Lung (tissue), 10 donors: ENCODE measurements around the gene DPY19L2. TPM values are rescaled to one million over a fixed set of nuclear protein-coding genes. Genes with fewer than 3 reads are reported as not detected.
"Not testable (repeated sequence)": the region's sequence is repeated elsewhere in the genome, so short reads cannot be mapped to it uniquely, and the experiment has no call there.

ENCODE experiments used
- ATAC-seq: fragments of 200-7000 bp; cut with Tn5 transposase; one replicate; pipeline ENCODE4 v1.9.1; 2020; ENCODE audit warnings: moderate number of reproducible peaks; ENCODE audit not compliant: insufficient read depth, low FRiP score
- DNase-seq, 3 donors: peaks; one replicate each; pipeline ENCODE4 v3.0.0-alpha.2; 2013 to 2017
- H3K27ac ChIP-seq, 2 donors: one replicate each; pipeline ENCODE4 v1.5.1; 2013; ENCODE audit warnings: mild to moderate bottlenecking in 2 of 2, moderate library complexity in 2 of 2, control low read depth in 1 of 2, inconsistent platforms in 1 of 2, low read depth in 1 of 2, low read length in 1 of 2
- H3K27me3 ChIP-seq, 3 donors: one replicate each; pipeline ENCODE4 v1.5.1; 2013; ENCODE audit warnings: low read length in 2 of 3; ENCODE audit not compliant: control insufficient read depth in 3 of 3, insufficient read depth in 3 of 3
- H3K36me3 ChIP-seq, 4 donors: one replicate each; pipeline ENCODE4 v1.5.1; 2013; ENCODE audit warnings: low read length in 4 of 4, mild to moderate bottlenecking in 1 of 4, moderate library complexity in 1 of 4; ENCODE audit not compliant: control insufficient read depth in 4 of 4, insufficient read depth in 4 of 4
- H3K4me1 ChIP-seq, 5 donors: one replicate each; pipeline ENCODE4 v1.5.1; 2013; ENCODE audit warnings: low read length in 5 of 5, mild to moderate bottlenecking in 2 of 5, moderate library complexity in 1 of 5; ENCODE audit not compliant: control insufficient read depth in 5 of 5, insufficient read depth in 5 of 5
- H3K4me3 ChIP-seq: one replicate; pipeline ENCODE4 v1.5.1; 2013; ENCODE audit warnings: mild to moderate bottlenecking, control low read depth, moderate library complexity
- H3K9ac ChIP-seq, 2 donors: one replicate each; pipeline ENCODE4 v1.5.1; 2013; ENCODE audit warnings: low read length in 2 of 2, control low read depth in 1 of 2; ENCODE audit not compliant: insufficient read depth in 1 of 2
- H3K9me3 ChIP-seq, 4 donors: one replicate each; pipeline ENCODE4 v1.5.1; 2013; ENCODE audit warnings: low read length in 3 of 4, mild to moderate bottlenecking in 1 of 4, moderate library complexity in 1 of 4; ENCODE audit not compliant: control insufficient read depth in 4 of 4, insufficient read depth in 3 of 4
- WGBS, 2 donors: extraction: QIAGEN DNeasy Blood & Tissue Kit; methylation state at CpG; one replicate each; pipeline ENCODE4 v1.1.7; 2013; 5-methylcytosine and 5-hydroxymethylcytosine counted together
- polyA plus RNA-seq, 2 donors: library from polyadenylated mRNA; stranded (reverse); fragments of 200-250 nt; gene quantifications; one replicate each; pipeline ENCODE4 v1.2.1, GENCODE V29; 2013
- total RNA-seq, 2 donors: library from RNA; depleted of rRNA in 1 of 2; stranded (reverse); fragments of >200 nt in 1 of 2; gene quantifications; one replicate each; pipeline ENCODE4 v1.2.1, GENCODE V29; 2014 to 2021
- donor health status: Bipolar disorder and iron deficiency.
- donor health status: healthy.
- donor health status: DM: yes; HTN: yes; CAD: no.

The DPY19L2 gene
- total and polyA plus RNA-seq, 4 donors: 0.56 to 14.8 (median 4.6) TPM

- H3K36me3 ChIP-seq, DNase-seq, ATAC-seq, H3K9me3 ChIP-seq, H3K4me1 ChIP-seq, H3K4me3 ChIP-seq, H3K27ac ChIP-seq, H3K9ac ChIP-seq, H3K27me3 ChIP-seq: not testable (repeated sequence)
- WGBS, 2 donors: 88 to 89% methylated on average over 6 of the region's 6 CpGs
Measured at GRCh38 chr12:63558445-63558844, 109.8 kb downstream of the DPY19L2 start.

GRCh38 chr12:63551397-63551796, 116.9 kb downstream of the DPY19L2 start:
- WGBS, 2 donors: 83 to 87% methylated on average over 13 of the region's 13 CpGs
- not testable (repeated sequence) for H3K9ac ChIP-seq, H3K4me1 ChIP-seq, H3K27ac ChIP-seq, H3K36me3 ChIP-seq, H3K4me3 ChIP-seq, ATAC-seq, H3K27me3 ChIP-seq, DNase-seq, H3K9me3 ChIP-seq

- H3K36me3 ChIP-seq, H3K27me3 ChIP-seq, H3K27ac ChIP-seq, ATAC-seq, H3K4me3 ChIP-seq, H3K4me1 ChIP-seq, H3K9ac ChIP-seq, H3K9me3 ChIP-seq, DNase-seq: not testable (repeated sequence)
- 56 to 70% methylated on average over 2 of the region's 2 CpGs for WGBS, 2 donors
Measured at GRCh38 chr12:63549034-63549433, 119.3 kb downstream of the DPY19L2 start.

- not testable (repeated sequence) for H3K4me3 ChIP-seq, H3K9me3 ChIP-seq, H3K27me3 ChIP-seq, H3K4me1 ChIP-seq, ATAC-seq, H3K9ac ChIP-seq, H3K36me3 ChIP-seq, DNase-seq, H3K27ac ChIP-seq
- WGBS, 2 donors: 82 to 85% methylated on average over 3 of the region's 5 CpGs
Measured at GRCh38 chr12:63545298-63545916, 122.9 kb downstream of the DPY19L2 start.

GRCh38 chr12:63538656-63539055, 129.6 kb downstream of the DPY19L2 start:
- not testable (repeated sequence) for H3K4me1 ChIP-seq, DNase-seq, H3K9me3 ChIP-seq, H3K27me3 ChIP-seq, ATAC-seq, H3K27ac ChIP-seq, H3K36me3 ChIP-seq, H3K4me3 ChIP-seq, H3K9ac ChIP-seq
- WGBS, 2 donors: 73 to 82% methylated on average over 4 of the region's 4 CpGs

- H3K9me3 ChIP-seq, H3K4me1 ChIP-seq, H3K27me3 ChIP-seq, DNase-seq, H3K9ac ChIP-seq, H3K27ac ChIP-seq, H3K4me3 ChIP-seq, ATAC-seq, H3K36me3 ChIP-seq: not testable (repeated sequence)
Measured at GRCh38 chr12:63537838-63538237, 130.5 kb downstream of the DPY19L2 start.

- DNase-seq: not testable (repeated sequence)
Measured at GRCh38 chr12:63529641-63530040, 138.7 kb downstream of the DPY19L2 start.

More at GRCh38 chr12:63529641-63530040, 138.7 kb downstream of the DPY19L2 start:
- ATAC-seq, H3K9me3 ChIP-seq, H3K27ac ChIP-seq, H3K4me1 ChIP-seq, H3K4me3 ChIP-seq, H3K9ac ChIP-seq, H3K27me3 ChIP-seq, H3K36me3 ChIP-seq: not testable (repeated sequence)
- 83 to 84% methylated on average over 7 of the region's 7 CpGs for WGBS, 2 donors
